Natural killer cell (primary cell): Measurements from ENCODE around the gene PRDX5. TPM values are rescaled to one million over a fixed set of nuclear protein-coding genes. Genes with fewer than 3 reads are reported as not detected.

Experiments
- ATAC-seq, 3 donors: fragments of 150-1000 bp in 2 of 3; fragments of 200-7000 bp in 1 of 3; cut with Tn5 transposase; 1 replicate in 1 of 3; 2 replicates in 2 of 3; pipeline ENCODE4 v1.10.0; 2021; ENCODE audit warnings: mild to moderate bottlenecking in 2 of 3, moderate library complexity in 2 of 3
- DNase-seq, 2 donors: peaks; one replicate each; pipeline versions ENCODE4 v3.0.0 to v3.0.0-alpha.2; 2013 to 2021; ENCODE audit warnings: mixed read lengths in 1 of 2
- H3K27ac ChIP-seq: one replicate; pipeline ENCODE4 v1.5.1; 2013; ENCODE audit warnings: mild to moderate bottlenecking, low read length
- H3K27me3 ChIP-seq: one replicate; pipeline ENCODE4 v1.6.1; 2013; ENCODE audit warnings: low read length; ENCODE audit not compliant: control insufficient read depth, insufficient read depth
- H3K36me3 ChIP-seq: one replicate; pipeline ENCODE4 v1.6.1; 2013; ENCODE audit warnings: low read length; ENCODE audit not compliant: control insufficient read depth, insufficient read depth
- H3K4me1 ChIP-seq: one replicate; pipeline ENCODE4 v1.6.1; 2013; ENCODE audit warnings: low read length; ENCODE audit not compliant: control insufficient read depth, insufficient read depth
- H3K4me3 ChIP-seq: one replicate; pipeline ENCODE4 v1.5.1; 2013; ENCODE audit warnings: low read length
- H3K9me3 ChIP-seq: one replicate; pipeline ENCODE4 v1.6.1; 2013; ENCODE audit warnings: low read length; ENCODE audit not compliant: control insufficient read depth, insufficient read depth
- H3K27ac Mint-ChIP-seq, 2 donors: one replicate each; pipeline ENCODE4 v1.8.0; 2022; ENCODE audit warnings: mild to moderate bottlenecking in 2 of 2, mixed read lengths in 2 of 2, moderate library complexity in 1 of 2
- H3K27me3 Mint-ChIP-seq, 2 donors: one replicate each; pipeline ENCODE4 v1.8.0; 2022; ENCODE audit warnings: low read depth in 2 of 2, mixed read lengths in 2 of 2
- H3K36me3 Mint-ChIP-seq: one replicate; pipeline ENCODE4 v1.8.0; 2022; ENCODE audit warnings: mixed read lengths
- H3K4me1 Mint-ChIP-seq, 2 donors: one replicate each; pipeline ENCODE4 v1.8.0; 2022; ENCODE audit warnings: mixed read lengths in 2 of 2
- H3K4me3 Mint-ChIP-seq: one replicate; pipeline ENCODE4 v1.8.0; 2022; ENCODE audit warnings: mild to moderate bottlenecking, moderate library complexity, mixed read lengths
- H3K9me3 Mint-ChIP-seq, 2 donors: one replicate each; pipeline ENCODE4 v1.8.0; 2022; ENCODE audit warnings: mixed read lengths in 2 of 2
- CTCF ChIP-seq: fragments of 200-600 bp; IDR thresholded peaks from one replicate; pipeline ENCODE4 v1.8.0; 2022; ENCODE audit warnings: antibody characterized with exemption
- WGBS: methylation state at CpG from one replicate; pipeline ENCODE4 v1.1.7; 2013; ENCODE audit warnings: missing lambda C conversion rate; ENCODE audit not compliant: insufficient coverage; 5-methylcytosine and 5-hydroxymethylcytosine counted together
- intact Hi-C: fragments of 100-400 bp; cut with micrococcal nuclease; formaldehyde crosslinking; loops from one replicate; pipeline ENCODE4 v1.14.2; 2022
- total RNA-seq, 4 donors: library from RNA; stranded (reverse); fragments of 120-200 nt in 1 of 4; gene quantifications; one replicate each; pipeline versions ENCODE4 v1.2.3 to v1.2.4, GENCODE V29; 2013 to 2022

Gene PRDX5
- total RNA-seq, 3 donors from 2014 or later (not counting 1 experiment from before 2014, with no cell fraction given), result 85.9 to 104 (median 88.8) TPM

- Histone ChIP-seq H3K27ac (no peak overlapping the region), H3K4me1 (no peaks in the 10 kb centered on the region), H3K27me3 (no peaks in the 10 kb centered on the region), H3K9me3 (no peaks in the 10 kb centered on the region), H3K4me3 (no peak overlapping the region), H3K36me3 (peaks cover 38% of the 10 kb centered on the region)
- Mint-ChIP-seq H3K36me3 (peaks cover 7% of the 10 kb centered on the region), H3K9me3 (no peaks in the 10 kb centered on the region), H3K4me3 (no peak overlapping the region), H3K4me1 (peaks cover 0 to 5% of the 10 kb centered on the region in 2 donors), H3K27me3 (no peaks in the 10 kb centered on the region), H3K27ac (no peak overlapping the region)
- no peak for TF ChIP-seq CTCF
- intact Hi-C loops, result no loop called here
- no peak for ATAC-seq
- no peak for DNase-seq
- 97% methylated on average over 77 of the region's 82 CpGs for WGBS
These were observed 51.8 kb downstream of the PRDX5 start for GRCh38 chr11:64369440-64370421.

GRCh38 chr11:64371201-64371600, 53.3 kb downstream of the PRDX5 start:
- intact Hi-C loops, result no loop called here

More at GRCh38 chr11:64371201-64371600, 53.3 kb downstream of the PRDX5 start:
- Histone ChIP-seq H3K9me3 (no peaks in the 10 kb centered on the region), H3K27me3 (no peaks in the 10 kb centered on the region), H3K4me3 (no peak overlapping the region), H3K36me3 (peaks cover 26% of the 10 kb centered on the region), H3K4me1 (no peaks in the 10 kb centered on the region), H3K27ac (no peak overlapping the region)
- Mint-ChIP-seq H3K4me1 (peaks cover 0 to 5% of the 10 kb centered on the region in 2 donors), H3K27me3 (no peaks in the 10 kb centered on the region), H3K9me3 (no peaks in the 10 kb centered on the region), H3K36me3 (peaks cover 7% of the 10 kb centered on the region), H3K27ac (no peak overlapping the region), H3K4me3 (no peak overlapping the region)
- TF ChIP-seq CTCF, result no peak
- ATAC-seq, result no peak
- DNase-seq, result no peak
- 88% methylated on average over 18 of the region's 22 CpGs for WGBS

Other genes starting within 250 kb of the PRDX5 start
- 1 to 10 TPM in 2 of 3 donors, under 1 TPM in 1; 0.73 to 3.3 (median 1.8) TPM for gene MACROD1, start 152.0 kb upstream of the PRDX5 start, total RNA-seq
- gene STIP1, start 131.9 kb upstream of the PRDX5 start, total RNA-seq, result 100 to 1,000 TPM in 1 of 3 donors, 10 to 100 TPM in 2; 80.9 to 110 (median 85.1) TPM
- gene FERMT3, start 111.4 kb upstream of the PRDX5 start, total RNA-seq, result 100 to 1,000 TPM; 194 to 202 (median 196) TPM
- 10 to 100 TPM; 22.7 to 30.8 (median 28.5) TPM for gene TRPT1, start 91.9 kb upstream of the PRDX5 start, total RNA-seq
- 10 to 100 TPM; 59.1 to 79.1 (median 74.8) TPM for gene NUDT22, start 91.8 kb upstream of the PRDX5 start, total RNA-seq
- 10 to 100 TPM; 45.0 to 47.0 (median 46.6) TPM for gene DNAJC4, start 87.6 kb upstream of the PRDX5 start, total RNA-seq
- gene VEGFB, start 83.5 kb upstream of the PRDX5 start, total RNA-seq, result 10 to 100 TPM; 30.7 to 38.7 (median 37.3) TPM
- 10 to 100 TPM; 26.4 to 39.3 (median 30.3) TPM for gene FKBP2, start 77.0 kb upstream of the PRDX5 start, total RNA-seq
- 10 to 100 TPM; 16.9 to 21.3 (median 21.0) TPM for gene PPP1R14B, start 71.2 kb upstream of the PRDX5 start, total RNA-seq
- 1 to 10 TPM; 5.4 to 7.6 (median 5.5) TPM for gene PLCB3, start 66.6 kb upstream of the PRDX5 start, total RNA-seq
- gene BAD, start 33.5 kb upstream of the PRDX5 start, total RNA-seq, result 10 to 100 TPM; 30.6 to 35.8 (median 31.6) TPM
- gene GPR137, start 32.3 kb upstream of the PRDX5 start, total RNA-seq, result 10 to 100 TPM; 29.1 to 61.3 (median 34.4) TPM
- under 1 TPM in 2 of 3 donors, not detected in 1; 0.30 to 0.86 TPM for gene KCNK4, start 26.8 kb upstream of the PRDX5 start, total RNA-seq
- under 1 TPM in 2 of 3 donors, not detected in 1; 0.80 to 0.90 TPM for gene CATSPERZ, start 17.8 kb upstream of the PRDX5 start, total RNA-seq
- gene ESRRA, start 12.6 kb upstream of the PRDX5 start, total RNA-seq, result 10 to 100 TPM; 47.1 to 51.3 (median 50.0) TPM
- 100 to 1,000 TPM in 2 of 3 donors, 10 to 100 TPM in 1; 98.4 to 106 (median 105) TPM for gene TRMT112, start 562 bp upstream of the PRDX5 start, total RNA-seq
- 100 to 1,000 TPM; 262 to 276 (median 272) TPM for gene CCDC88B, start 22.1 kb downstream of the PRDX5 start, total RNA-seq
- 10 to 100 TPM; 27.6 to 36.0 (median 34.4) TPM for gene RPS6KA4, start 41.0 kb downstream of the PRDX5 start, total RNA-seq
- gene SLC22A11, start 237.8 kb downstream of the PRDX5 start, total RNA-seq, result not detected